Stimulated activated CD4-positive, alpha-beta T cell treated with anti-CD3 and anti-CD28 coated beads, Interleukin-15, amount 100 ng/mL, for 48 hours (primary cell): ENCODE results near the gene RAB20.
"Not testable (repeated sequence)": the region's sequence is repeated elsewhere in the genome, so short reads cannot be mapped to it uniquely, and the experiment has no call there.

Experiments used
- DNase-seq, 2 donors: peaks; one replicate each; pipeline ENCODE4 v3.0.0-alpha.2; 2020; ENCODE audit warnings: low read depth in 2 of 2

RAB20 gene

GRCh38 chr13:110575322-110576069 lies 14.0 kb upstream of the RAB20 start:
- DNase-seq = no peak

DNA sequence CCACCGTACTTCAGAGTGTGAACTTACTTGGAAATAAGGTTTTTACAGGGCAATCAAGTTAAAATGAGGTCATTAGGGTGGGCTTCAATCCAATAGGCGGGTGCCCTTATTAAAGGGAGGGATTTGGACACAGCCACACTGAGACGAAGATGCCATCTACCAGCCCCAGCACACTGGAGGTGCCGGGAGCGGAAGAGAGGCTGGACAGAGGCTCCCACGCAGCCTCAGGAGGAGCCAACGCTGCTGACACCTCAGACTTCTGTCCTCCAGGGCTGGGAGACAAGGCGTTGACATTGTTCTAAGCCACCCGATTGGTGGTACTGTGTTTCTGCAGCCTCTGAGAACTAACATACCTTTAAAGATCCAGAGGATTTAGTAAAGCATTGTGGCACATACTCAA lies 12.6 kb upstream of the RAB20 start:
- no peak for DNase-seq

DNA sequence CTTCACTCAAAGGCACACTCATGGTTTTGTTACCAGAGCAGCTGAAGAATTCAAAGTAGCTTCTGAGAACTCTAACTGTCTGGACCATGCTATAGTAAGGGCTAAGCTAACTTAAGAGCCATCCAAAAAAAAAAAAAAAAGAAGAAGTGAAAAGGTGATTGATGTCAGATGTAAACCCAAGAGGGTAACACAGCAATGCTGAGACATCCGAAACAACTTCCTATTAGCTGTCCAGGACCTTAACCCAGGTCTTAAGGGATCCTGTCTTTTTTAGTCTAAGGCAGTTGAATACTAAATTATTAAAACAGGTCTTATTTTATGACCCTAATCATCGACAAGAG lies 11.2 kb upstream of the RAB20 start:
- no peak for DNase-seq

DNA sequence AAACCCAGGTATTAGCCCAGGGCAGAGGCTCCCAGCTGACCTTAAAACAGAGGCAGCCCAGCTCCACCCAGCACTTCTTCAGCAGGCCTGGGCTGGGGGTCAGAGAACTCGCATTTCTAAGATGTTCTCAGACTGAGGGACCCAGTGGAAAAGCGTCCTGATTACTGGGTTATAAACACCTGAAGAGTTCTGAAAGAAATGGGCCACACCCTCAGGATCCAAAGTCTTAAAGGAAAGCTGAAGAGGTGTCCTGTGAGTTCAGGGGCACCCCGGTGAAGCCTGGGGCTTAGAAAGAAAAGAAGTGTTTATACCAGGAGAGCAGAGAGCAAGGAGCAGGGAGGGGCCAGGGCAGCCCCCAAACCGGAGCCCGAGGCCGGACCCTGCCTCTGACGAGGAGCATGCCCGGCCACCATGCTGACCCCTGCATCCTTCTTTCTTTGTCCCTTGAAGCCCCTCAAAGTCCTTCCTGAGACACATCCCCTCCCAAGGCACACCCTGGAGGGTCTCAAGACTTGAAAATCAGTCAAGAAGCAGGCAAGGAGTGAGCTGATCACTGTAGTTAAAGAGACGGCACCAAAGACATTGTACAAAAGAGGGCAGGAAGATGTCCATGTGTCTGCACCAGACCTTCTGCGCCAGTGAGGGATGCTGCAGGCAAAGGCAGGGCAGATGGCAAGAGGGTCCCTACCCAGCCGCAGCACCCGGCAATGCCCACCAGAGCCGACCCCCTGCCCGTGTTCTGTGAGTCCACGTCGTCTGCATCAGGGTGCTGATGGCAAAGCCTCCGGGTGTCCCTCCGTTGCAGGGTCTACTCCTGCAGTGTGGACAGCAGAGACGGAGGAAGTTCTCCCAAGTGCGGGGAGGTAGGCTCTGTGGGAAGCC lies 10.6 kb upstream of the RAB20 start:
- no peak for DNase-seq

GRCh38 chr13:110570886-110571285 lies 9.4 kb upstream of the RAB20 start:
- no peak for DNase-seq

GRCh38 chr13:110569962-110570361 lies 8.4 kb upstream of the RAB20 start:
- not testable (repeated sequence) for DNase-seq

- DNase-seq = no peak
Observed at GRCh38 chr13:110568612-110569011, 7.1 kb upstream of the RAB20 start.

DNA sequence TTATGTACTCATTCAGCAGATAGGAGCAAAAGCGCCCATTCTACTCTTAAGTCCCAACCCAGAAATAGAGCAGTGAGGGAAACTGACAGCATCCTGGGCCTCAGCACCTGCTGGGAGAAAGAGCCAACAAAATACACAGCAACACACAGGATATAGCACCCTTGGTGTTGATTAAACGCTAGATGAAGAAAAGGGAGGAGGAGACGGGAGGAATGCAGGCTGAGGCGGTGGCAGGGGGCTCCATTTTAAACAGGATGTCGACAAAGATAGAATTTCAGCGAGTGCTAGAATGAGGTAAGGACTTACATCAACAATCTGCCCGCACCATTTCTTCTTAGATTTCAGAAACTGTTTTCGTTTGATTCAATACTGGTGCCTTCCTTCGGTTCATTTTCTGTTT lies 4.6 kb upstream of the RAB20 start:
- DNase-seq = no peak

DNA sequence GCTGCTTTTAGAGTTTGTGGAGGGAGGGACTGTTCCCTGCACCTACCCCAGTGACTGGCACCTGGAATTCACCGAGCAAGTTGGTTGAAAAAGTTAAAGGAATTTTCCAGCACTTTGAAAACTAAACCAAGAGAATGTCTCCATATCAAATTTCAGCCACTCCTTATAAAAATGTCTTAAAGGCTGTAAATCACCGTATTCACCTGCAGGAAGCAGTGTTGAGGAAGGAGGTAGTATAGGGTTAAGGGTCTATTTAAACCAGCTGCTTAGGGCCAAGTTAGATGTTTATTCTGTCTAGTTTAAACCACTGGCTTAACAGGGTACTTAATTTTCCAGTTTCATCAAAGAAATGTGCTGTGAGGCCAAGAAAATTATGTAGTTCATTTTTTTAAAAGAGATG lies 3.8 kb upstream of the RAB20 start:
- no peak for DNase-seq

DNA sequence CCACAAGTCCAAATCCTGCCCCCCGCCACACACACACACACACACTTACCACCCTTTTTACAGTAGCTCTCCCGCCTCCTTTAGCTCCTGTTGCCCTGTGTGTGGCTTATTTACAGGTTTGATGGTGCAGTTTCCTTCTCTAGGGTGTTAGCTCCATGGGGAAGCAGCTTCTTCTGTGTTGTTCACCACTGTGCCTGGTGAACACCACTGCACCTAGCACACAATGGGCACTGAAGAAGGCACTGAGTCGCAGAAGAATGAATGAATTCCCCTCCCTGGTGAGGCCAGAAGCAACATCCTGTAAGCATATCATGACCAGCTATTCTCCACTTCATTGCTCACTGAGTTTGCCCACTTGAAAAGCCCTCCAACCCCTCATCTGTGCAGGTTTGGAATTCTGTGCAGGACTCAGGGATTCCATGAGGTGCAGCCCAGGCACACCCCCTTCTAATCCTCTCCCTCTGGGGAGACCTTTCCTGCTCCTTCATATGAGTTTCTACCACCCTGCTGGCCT lies 3.0 kb upstream of the RAB20 start:
- no peak for DNase-seq

DNA sequence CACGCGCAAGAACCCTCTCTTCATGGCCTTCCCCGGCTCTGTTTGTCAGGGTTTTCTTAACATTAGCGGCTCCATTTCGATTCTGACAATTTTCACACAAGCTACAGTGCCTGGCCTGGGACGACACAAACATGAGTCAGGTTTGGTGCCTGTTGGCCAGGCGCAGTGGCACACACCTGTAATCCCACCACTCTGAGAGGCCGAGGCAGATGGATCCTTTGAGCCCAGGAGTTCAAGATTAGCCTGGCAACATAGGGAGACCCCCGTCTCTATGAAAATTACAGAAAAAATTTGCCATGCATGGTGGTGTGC lies 1.9 kb upstream of the RAB20 start:
- DNase-seq = no peak

GRCh38 chr13:110562696-110563462 lies 1.4 kb upstream of the RAB20 start:
- DNase-seq = no peak

DNA sequence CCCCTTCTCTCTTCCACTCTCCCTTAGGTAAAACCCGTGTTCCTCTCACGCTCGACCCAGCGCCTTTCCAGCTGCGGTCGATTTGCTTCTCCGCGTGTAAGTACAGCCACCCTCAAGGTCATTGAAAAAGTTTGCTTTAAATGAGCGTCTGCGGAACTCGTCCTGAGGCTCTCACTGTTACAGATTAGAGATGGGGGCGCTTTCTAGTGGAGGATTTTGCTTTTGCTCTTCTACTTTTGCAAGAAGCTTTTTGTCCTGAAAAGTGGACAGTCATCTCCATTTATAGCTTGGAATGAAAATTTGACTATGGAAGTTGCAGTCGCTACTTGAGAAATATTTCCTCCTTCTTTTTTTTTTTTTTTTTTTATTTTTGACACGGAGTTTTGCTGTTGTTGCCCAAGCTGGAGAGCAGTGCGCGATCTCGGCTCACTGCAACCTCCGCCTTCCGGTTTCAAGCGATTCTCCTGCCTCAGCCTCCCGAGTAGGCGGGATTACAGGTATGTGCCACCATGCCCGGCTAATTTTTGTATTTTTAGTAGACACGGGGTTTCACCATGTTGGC lies 595 bp upstream of the RAB20 start:
- no peak for DNase-seq

- DNase-seq = no peak
Observed at GRCh38 chr13:110560601-110561343, 750 bp downstream of the RAB20 start.

DNA sequence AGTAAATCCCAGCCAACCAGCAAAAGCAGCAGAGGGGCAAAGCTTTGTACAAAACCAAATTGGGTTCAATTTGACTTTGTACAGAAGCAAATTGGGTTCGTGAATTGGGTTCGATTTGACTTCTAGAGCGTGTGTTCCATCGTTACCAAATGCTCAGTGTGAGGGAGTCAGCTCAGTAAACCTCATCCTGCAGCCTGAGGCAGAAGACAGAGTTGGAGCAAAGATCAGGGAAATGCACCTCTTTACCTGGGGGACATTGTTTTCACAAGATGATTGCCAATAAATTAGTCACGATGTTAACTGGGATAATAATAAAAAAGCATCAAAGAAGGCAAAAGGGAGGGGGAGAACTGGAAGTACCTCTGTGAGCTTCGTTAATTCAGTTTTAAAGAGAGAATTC lies 1.5 kb downstream of the RAB20 start:
- no peak for DNase-seq

DNA sequence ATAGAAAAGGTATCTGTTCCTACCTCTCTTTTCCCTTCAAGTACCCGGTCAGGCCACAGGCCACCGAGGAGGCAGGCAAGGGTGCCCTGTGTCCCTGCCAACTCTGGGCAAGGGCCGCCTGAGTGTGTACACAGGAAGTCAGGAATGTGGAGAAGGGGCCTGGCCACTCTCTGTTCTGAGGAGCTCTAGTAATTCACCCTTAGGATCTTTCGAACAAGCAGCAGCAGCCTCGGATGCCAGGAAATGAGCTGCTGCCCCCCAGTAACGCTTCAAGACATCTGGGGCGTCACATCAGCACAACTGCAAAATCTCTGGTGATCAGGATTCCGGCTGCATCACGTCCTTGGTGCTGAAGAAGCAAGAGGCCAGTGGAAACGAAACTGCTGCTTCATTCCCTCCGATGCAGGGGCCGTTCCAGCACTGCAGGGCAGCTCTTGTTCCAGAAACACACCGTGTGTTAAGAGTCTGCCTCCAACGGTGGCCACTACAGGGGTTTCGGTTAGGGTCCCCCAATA lies 2.0 kb downstream of the RAB20 start:
- no peak for DNase-seq

- DNase-seq = no peak
Observed at GRCh38 chr13:110557610-110558305, 3.8 kb downstream of the RAB20 start.

GRCh38 chr13:110557082-110557481 lies 4.4 kb downstream of the RAB20 start:
- DNase-seq = no peak

- no peak for DNase-seq
Observed at GRCh38 chr13:110556224-110556606, 5.3 kb downstream of the RAB20 start.

GRCh38 chr13:110555601-110556223 lies 5.8 kb downstream of the RAB20 start:
- DNase-seq = no peak
